ENCODE data around the gene ATXN2.
"Not testable (repeated sequence)": the region's sequence is repeated elsewhere in the genome, so short reads cannot be mapped to it uniquely, and the experiment has no call there.

Gene ATXN2

GRCh38 chr12:111506260-111506659, 92.9 kb downstream of the ATXN2 start:
- no peak for DNase-seq (ENCODE audit: low read depth)

DNA sequence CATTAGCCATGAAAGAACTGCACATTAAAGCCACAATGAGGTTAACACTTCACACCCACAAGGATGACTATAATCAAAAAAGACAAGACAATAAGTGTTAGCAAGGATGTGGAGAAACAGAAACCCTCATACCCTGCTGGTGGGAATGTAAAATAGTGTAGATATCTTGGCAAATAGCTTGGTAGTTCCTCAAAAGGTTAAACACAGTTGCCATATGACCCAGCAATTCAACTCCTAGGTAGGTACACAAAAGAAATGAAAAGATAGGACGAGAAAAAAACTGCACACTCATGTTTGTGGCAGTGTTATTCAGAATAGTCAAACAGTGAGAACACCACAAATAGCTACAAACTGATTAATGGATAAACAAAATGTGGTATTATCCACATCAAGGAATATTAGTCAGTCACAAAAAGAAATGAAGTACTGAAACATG, 93.5 kb downstream of the ATXN2 start:
- DNase-seq (ENCODE audit: low read depth), result no peak

GRCh38 chr12:111503116-111503515, 96.0 kb downstream of the ATXN2 start:
- DNase-seq (ENCODE audit: low read depth), result no peak

GRCh38 chr12:111494676-111495075, 104.4 kb downstream of the ATXN2 start:
- no peak for DNase-seq (ENCODE audit: low read depth)

DNA sequence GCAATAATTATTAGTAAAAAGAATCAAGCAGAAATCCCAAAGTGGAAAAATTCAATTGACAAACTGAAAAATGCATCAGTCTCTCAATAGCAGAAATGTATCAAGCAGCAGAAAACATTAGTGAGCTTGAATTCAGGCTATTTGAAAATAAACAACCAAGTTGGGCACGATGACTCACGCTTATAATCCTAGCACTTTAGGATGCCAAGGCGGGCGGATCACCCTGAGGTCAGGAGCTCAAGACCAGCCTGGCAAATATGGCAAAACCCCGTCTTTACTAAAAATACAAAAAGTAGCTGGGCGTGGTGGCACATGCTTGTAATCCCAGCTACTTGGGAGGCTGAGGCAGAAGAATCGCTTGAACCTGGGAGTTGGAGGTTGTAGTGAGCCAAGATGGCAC, 106.1 kb downstream of the ATXN2 start:
- DNase-seq (ENCODE audit: low read depth), result not testable (repeated sequence)

DNA sequence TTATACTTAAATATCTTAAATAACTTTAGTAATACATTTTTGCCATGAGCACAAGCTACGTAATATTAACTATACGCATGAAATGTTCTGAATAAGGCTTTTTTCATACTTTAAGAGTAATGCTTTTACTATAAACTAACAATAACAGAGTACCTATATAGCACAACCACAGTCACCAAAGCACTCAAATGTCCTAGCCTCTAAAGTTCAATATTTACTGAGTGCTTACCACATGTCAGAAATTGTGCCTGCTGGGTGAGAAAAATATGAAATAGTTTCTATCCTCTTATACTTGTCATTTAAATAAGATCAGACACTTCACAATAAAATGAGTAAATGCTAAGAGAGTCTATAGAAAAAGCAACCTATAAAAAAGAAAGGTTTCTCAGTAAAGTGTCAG, 110.3 kb downstream of the ATXN2 start:
- no peak for DNase-seq (ENCODE audit: low read depth)

- DNase-seq (ENCODE audit: low read depth), result no peak
These were observed 110.8 kb downstream of the ATXN2 start for GRCh38 chr12:111488271-111488670.

DNA sequence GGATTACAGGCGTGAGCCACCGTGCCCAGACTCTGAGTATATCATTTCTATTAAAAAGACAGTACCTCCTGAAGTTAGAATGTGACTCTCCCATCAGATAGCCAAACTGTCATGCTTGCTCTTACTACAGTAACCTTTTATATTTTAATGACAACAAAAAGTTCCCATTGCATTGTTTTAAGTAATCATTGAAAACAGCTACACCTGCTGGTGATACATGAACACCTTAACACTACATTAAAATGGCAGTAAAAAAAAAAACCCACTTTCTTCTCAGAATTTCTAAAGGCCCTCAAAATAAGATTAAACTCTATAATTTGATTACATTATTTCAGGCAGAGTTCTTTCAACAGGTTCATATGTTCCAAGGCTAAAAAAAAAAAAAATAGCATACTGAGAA, 116.7 kb downstream of the ATXN2 start:
- DNase-seq (ENCODE audit: low read depth), result no peak

DNA sequence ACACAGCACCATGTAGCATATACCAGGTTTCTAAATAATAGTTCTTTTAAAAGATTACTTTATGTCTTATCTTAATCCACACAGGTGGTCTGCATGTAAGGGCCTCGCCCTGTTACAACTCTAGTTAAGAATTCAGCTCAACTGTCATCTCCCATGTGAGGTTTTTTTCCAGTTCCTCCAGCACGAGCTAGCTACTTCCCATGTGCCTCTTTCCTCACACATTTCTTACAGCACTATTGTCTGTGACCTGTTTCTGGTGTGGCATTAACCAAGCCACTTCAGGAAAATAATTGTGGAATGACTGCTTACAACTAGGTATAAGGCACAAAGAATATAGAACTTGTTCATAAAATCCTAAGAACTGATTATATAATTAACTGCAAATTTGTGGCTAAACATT, 127.9 kb downstream of the ATXN2 start:
- no peak for DNase-seq (ENCODE audit: low read depth)

DNA sequence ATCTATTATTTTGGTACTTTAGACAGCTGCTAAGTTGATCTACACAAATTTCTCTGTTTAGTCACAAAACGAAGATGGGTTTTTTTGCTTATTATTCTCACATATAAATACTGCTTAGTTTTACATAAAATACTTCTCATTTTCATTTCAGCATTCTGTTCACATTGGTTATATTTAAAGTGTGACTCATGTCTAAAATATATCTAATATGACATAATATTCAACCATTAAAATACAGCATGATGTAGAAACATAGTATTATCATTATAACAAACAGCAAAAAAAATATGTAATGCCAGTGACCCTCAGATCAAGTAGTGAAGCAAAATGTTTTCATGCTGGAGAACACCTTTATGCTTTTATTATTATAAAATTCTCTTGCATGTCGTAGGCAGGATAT, 129.7 kb downstream of the ATXN2 start:
- DNase-seq (ENCODE audit: low read depth), result no peak

GRCh38 chr12:111467857-111468241, 131.3 kb downstream of the ATXN2 start:
- no peak for DNase-seq (ENCODE audit: low read depth)

DNA sequence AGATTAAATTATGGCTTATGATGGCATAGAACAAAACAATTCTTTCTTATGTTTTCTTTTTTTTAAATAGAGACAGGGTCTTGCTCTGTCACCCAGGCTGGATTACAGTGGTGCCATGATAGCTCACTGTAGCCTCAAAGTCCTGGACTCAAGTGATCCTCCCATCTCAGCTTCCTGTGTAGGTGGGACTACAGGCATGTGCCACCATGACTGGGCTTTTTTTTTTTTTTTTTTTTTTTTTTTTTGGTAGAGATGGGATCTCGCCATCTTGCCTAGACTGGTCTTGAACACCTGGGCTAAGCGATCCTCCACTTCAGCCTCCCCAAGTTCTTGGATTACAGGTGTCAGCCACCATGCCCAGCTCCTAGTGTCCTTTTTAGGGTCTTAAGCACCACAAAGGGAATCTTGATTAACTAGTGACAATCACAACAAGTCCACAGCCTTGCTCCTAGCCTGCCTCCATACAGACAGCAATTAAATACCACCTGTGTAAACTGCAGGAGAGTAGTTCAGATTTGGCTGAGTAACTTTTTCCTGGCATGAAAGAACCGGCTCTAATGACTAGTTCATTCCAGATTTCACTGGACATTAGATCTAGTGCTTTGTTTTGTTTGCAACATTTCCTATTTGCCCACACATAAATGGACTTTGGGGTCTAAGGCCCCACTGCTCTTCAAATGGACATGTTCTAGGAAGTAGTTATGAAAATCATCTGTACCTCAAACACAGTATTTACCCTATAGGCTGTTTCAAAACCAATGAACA, 131.8 kb downstream of the ATXN2 start:
- no peak for DNase-seq (ENCODE audit: low read depth)

GRCh38 chr12:111462210-111462769, 136.8 kb downstream of the ATXN2 start:
- DNase-seq (ENCODE audit: low read depth), result no peak

- not testable (repeated sequence) for DNase-seq (ENCODE audit: low read depth)
These were observed 139.0 kb downstream of the ATXN2 start for GRCh38 chr12:111460111-111460510.

- DNase-seq (ENCODE audit: low read depth), result no peak
These were observed 140.5 kb downstream of the ATXN2 start for GRCh38 chr12:111458546-111459172.

GRCh38 chr12:111457577-111457976, 141.5 kb downstream of the ATXN2 start:
- DNase-seq (ENCODE audit: low read depth), result no peak

GRCh38 chr12:111457071-111457470, 142.0 kb downstream of the ATXN2 start:
- DNase-seq (ENCODE audit: low read depth), result no peak

DNA sequence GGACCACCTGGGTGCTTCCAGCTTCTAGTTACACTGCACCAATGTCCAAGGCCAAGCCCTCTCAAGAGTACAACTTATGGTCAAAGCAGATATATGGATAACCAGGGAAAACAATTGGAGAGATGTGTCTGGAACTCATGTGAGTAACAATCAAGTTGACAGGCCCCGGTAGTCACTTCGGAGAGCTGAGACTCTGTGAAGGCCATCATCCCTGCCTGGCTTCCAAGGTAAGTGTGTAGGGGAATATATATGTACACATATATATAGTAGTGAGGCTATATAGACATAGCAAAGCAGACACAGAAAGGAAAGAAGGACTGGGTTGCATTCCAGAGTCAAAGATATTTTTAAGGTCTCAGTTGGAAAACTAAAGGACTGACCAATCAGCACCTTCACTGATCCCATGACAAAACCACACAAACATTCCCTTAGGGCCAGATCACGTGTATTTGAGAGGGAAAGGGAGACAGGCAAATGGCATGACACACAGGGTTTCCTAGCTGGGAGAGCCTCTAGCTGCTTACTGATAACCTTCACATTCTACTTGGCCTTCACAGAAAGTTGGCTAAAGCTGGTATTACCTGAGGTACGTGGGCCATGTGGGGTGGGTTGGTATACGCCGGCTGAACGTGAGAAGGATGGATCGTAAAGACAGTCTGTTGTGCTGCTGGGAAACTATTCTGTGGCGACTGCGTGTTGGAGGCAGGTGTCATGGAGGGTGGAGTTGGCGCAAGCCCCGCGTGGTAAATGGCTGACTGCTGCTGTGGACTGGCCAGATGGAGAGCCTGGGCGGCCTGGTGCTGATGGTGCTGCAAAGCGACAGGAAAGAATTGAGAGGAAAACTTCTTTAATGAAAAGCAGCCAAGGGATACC, 143.4 kb downstream of the ATXN2 start:
- DNase-seq (ENCODE audit: low read depth), result no peak

- DNase-seq (ENCODE audit: low read depth), result no peak
These were observed 144.2 kb downstream of the ATXN2 start for GRCh38 chr12:111454716-111455447.

- no peak for DNase-seq (ENCODE audit: low read depth)
These were observed 144.8 kb downstream of the ATXN2 start for GRCh38 chr12:111454311-111454710.

DNA sequence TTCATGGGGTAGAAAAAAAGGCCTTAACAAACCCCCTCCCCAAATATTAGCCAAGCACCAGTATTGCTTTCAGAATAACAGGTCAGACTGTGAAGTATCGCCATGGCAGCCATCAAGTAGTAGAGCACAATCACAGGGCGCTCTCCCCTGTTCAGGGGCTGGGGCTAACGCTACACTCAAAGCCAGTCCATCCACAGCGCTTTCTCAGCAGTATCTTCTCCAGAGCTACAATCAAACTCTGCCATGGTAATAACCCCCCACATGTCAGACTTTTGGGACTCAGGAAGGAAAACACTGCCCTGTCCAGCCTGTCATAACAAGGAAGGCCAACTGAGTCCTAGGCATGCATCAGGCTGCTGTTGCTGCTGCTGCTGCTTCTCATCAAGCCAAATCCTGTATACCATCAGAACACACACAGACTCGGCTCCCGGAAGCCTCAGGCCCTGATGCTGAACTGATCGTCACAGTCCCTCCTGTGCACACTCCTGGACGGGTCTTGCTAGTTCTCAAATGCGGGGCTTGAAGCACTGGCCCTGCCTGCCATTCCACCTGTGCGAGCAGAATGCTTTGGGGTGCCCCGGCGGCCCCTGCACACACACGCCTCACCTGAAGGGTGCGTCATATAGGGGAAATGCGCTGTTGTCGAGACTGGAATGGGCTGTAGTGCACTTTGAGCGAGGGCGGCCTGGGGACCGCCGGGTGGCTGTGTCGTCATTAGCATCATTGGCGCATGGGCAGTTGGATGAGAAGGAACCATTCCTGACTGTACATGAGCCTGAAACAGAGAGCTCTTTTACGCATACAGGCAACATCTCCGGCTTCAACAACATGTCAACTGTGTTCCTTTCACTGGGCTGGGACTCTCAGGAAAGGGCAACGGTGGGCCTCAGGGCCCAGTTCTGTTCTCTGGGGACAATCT, 145.8 kb downstream of the ATXN2 start:
- DNase-seq (ENCODE audit: low read depth), result no peak

All from stimulated activated CD8-positive, alpha-beta memory T cell treated with anti-CD3 and anti-CD28 coated beads, Interleukin-7, amount 100 ng/mL, for 24 hours (primary cell).